ENCODE results near the gene CYBC1. TPM values are rescaled to one million over a fixed set of nuclear protein-coding genes. Genes with fewer than 3 reads are reported as not detected.

CYBC1 gene
- total RNA-seq, 3 donors from 2014 or later: 79.2 to 90.5 (median 81.0) TPM

GRCh38 chr17:82445542-82445941, 5.0 kb downstream of the CYBC1 start:
- Histone ChIP-seq H3K4me3 (no peak overlapping the region), H3K36me3 (ENCODE audit: low read depth) (no peaks in the 10 kb centered on the region), H3K4me1 (ENCODE audit: low read depth) (peaks cover 4% of the 10 kb centered on the region), H3K9me3 (no peaks in the 10 kb centered on the region)
- no peak for TF ChIP-seq CTCF (IDR thresholded peaks at IDR 0.05)
- DNase-seq: no peak
- no peak for ATAC-seq
- intact Hi-C loops (cut with DNase I, micrococcal nuclease): no loop called here

- no peaks in the 10 kb centered on the region for H3K36me3 ChIP-seq (ENCODE audit: low read depth)
Measured at GRCh38 chr17:82444941-82445521, 5.5 kb downstream of the CYBC1 start.

GRCh38 chr17:82444284-82444893, 6.2 kb downstream of the CYBC1 start:
- no peak for TF ChIP-seq CTCF (IDR thresholded peaks at IDR 0.05)
- DNase-seq (no peak), ATAC-seq (no peak)
- intact Hi-C loops (cut with DNase I, micrococcal nuclease): no loop called here
- H3K9me3 ChIP-seq: no peaks in the 10 kb centered on the region
- H3K4me1 ChIP-seq (ENCODE audit: low read depth): no peaks in the 10 kb centered on the region
- H3K36me3 ChIP-seq (ENCODE audit: low read depth): no peaks in the 10 kb centered on the region
- H3K4me3 ChIP-seq: no peak overlapping the region

More at GRCh38 chr17:82444941-82445521, 5.5 kb downstream of the CYBC1 start:
- TF ChIP-seq CTCF (IDR thresholded peaks at IDR 0.05): no peak
- peak in 1 of 3 donors; percentile 65 for DNase-seq
- Histone ChIP-seq H3K9me3 (no peaks in the 10 kb centered on the region), H3K4me3 (no peak overlapping the region), H3K4me1 (ENCODE audit: low read depth) (peaks cover 4% of the 10 kb centered on the region)
- ATAC-seq: no peak
- intact Hi-C loops (cut with DNase I, micrococcal nuclease): no loop called here

GRCh38 chr17:82443465-82444283, 6.9 kb downstream of the CYBC1 start:
- DNase-seq (peak in 1 of 3 donors; percentile 57), ATAC-seq (no peak)
- Histone ChIP-seq H3K4me1 (ENCODE audit: low read depth) (no peaks in the 10 kb centered on the region), H3K4me3 (no peak overlapping the region), H3K36me3 (ENCODE audit: low read depth) (no peaks in the 10 kb centered on the region), H3K9me3 (no peaks in the 10 kb centered on the region)
- TF ChIP-seq CTCF (IDR thresholded peaks at IDR 0.05): no peak
- intact Hi-C loops (cut with DNase I, micrococcal nuclease): no loop called here

GRCh38 chr17:82442643-82443464, 7.7 kb downstream of the CYBC1 start:
- ATAC-seq (no peak), DNase-seq (peak in 1 of 3 donors; percentile 15)
- Histone ChIP-seq H3K4me1 (ENCODE audit: low read depth) (no peaks in the 10 kb centered on the region), H3K4me3 (no peak overlapping the region), H3K36me3 (ENCODE audit: low read depth) (no peaks in the 10 kb centered on the region), H3K9me3 (no peaks in the 10 kb centered on the region)
- intact Hi-C loops (cut with DNase I, micrococcal nuclease): no loop called here
- TF ChIP-seq CTCF (IDR thresholded peaks at IDR 0.05): no peak

All from mucosa of descending colon (tissue), 3 donors.